Choroid plexus epithelial cell (primary cell): ENCODE data around the gene AP2A1.

Experiments used
- DNase-seq: peaks from one replicate; pipeline ENCODE4 v3.0.0-alpha.2; 2010; ENCODE audit warnings: low read depth
- H3K4me3 ChIP-seq: 2 replicates; pipeline ENCODE4 v1.5.1; 2011; ENCODE audit warnings: low read depth, mild to moderate bottlenecking, control low read depth, low read length, moderate library complexity
- TF ChIP-seq, protein P1 (sequence below): conservative IDR thresholded peaks from 2 replicates; pipeline ENCODE4 v1.5.1; 2011; ENCODE audit warnings: low read depth, mild to moderate bottlenecking, control low read depth, inconsistent platforms, low read length, moderate library complexity

AP2A1 gene

DNA sequence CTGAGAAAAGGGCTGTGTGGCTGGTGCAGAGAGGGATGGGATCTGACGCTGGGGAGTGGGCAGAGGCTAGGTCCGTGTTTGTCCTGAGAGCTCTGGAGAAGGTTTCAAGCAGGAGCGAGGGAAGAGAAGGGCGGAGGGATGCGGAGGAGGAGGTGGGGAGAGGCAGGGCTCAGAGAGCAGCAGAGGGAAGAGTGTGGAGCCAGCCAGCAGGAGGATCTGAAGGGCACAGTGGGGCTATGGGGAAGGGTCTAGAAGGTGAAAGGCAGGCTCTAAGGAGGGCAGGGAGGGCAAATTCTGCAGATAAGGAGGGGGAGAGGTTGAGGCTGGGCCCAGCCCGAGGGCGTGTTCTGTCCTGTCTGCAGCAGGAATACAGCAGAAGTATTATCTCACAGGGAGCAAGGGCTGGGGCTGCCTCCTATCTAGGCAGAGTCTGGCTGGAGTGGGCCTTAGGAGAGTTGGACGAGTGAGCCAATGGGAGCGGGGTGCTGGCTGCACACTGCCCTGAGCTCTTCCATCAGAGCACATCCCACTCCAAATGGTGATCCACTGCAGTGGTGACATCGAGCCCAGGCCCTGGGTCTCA, 6.1 kb downstream of the AP2A1 start:
- H3K4me3 ChIP-seq = no peak overlapping the region
- DNase-seq = no peak
- TF ChIP-seq, protein P1, sequence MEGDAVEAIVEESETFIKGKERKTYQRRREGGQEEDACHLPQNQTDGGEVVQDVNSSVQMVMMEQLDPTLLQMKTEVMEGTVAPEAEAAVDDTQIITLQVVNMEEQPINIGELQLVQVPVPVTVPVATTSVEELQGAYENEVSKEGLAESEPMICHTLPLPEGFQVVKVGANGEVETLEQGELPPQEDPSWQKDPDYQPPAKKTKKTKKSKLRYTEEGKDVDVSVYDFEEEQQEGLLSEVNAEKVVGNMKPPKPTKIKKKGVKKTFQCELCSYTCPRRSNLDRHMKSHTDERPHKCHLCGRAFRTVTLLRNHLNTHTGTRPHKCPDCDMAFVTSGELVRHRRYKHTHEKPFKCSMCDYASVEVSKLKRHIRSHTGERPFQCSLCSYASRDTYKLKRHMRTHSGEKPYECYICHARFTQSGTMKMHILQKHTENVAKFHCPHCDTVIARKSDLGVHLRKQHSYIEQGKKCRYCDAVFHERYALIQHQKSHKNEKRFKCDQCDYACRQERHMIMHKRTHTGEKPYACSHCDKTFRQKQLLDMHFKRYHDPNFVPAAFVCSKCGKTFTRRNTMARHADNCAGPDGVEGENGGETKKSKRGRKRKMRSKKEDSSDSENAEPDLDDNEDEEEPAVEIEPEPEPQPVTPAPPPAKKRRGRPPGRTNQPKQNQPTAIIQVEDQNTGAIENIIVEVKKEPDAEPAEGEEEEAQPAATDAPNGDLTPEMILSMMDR = no peak

- DNase-seq = no peak
- no peak overlapping the region for H3K4me3 ChIP-seq
These were observed 7.0 kb downstream of the AP2A1 start for GRCh38 chr19:49773663-49774350.

GRCh38 chr19:49774969-49775368, 8.2 kb downstream of the AP2A1 start:
- H3K4me3 ChIP-seq = no peak overlapping the region
- TF ChIP-seq, protein P1 = no peak
- no peak for DNase-seq

More at GRCh38 chr19:49773663-49774350, 7.0 kb downstream of the AP2A1 start:
- TF ChIP-seq, protein P1 = no peak

DNA sequence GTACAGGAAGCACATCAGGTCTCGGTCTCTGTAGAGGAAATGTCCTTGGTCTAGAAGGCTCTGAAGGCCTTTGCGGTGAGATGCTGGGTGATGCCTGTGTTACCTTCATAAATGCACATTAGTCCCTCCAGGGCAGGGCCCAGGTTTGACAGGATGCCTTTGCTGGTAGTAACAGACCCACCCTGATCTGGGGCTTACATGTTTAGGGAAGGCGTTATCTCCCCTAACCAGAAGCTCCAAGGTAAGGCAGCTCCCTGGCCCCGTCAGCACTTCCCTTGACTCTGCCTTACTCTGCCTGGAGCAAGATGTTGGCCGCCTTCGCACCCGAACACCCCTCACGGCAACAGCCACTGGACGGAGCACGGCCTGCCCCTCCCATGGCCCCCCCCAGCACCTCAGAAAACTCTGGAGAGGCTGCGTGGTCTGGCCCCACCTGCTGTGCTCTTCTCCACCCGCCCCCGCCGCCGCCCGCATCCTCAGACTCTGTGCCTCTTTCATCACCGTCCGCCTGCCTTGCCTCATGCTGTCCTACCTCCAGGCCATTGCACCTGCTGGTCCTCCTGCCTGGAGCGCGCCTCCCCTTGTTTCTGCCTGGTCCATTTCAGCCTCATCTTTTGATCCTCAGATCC, 9.1 kb downstream of the AP2A1 start:
- no peak overlapping the region for H3K4me3 ChIP-seq
- no peak for DNase-seq
- TF ChIP-seq, protein P1 = no peak

- TF ChIP-seq, protein P1 = no peak
- no peak overlapping the region for H3K4me3 ChIP-seq
These were observed 9.6 kb downstream of the AP2A1 start for GRCh38 chr19:49776371-49776764.

DNA sequence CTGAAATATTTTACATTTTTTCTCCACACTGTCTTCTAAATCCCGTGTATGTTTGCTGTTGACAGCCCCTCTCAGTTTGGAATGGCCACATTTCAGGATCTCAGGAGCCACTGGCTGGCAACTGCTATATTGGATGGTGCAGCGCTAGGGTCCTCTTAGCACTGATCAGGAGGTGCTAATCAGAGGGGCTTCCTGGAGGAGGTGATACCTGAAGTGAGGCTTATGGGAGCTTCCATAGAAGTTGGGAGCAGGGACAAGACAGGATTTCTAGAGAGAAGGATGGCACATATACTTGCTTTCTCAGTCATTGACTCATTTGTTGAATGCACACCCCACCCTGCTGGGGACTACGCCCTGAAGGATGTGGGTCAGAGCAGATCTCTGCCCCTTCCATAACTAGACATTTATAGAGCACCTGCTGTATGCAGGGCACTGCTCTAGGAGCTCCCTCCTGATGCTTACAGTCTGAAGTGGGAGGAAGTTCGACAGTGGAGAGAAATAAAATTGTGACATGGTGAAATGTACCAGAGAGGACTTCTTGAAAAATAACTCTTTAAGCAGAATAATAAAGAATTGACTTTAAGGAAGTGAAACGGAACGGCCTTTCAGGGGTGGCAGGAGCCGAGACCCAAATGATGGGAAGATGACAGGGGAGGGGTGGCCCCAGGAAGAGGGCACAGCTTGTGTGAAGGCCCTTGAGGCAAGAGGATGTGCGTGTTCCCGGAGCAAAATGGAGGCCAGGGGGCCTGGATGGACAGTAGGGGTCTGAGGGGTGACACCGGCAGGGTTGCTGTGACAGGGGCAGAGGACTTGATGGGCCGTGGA, 13.1 kb downstream of the AP2A1 start:
- TF ChIP-seq, protein P1 = no peak
- H3K4me3 ChIP-seq = no peak overlapping the region
- no peak for DNase-seq

More at GRCh38 chr19:49776371-49776764, 9.6 kb downstream of the AP2A1 start:
- no peak for DNase-seq
